DND-41 (cell line): ENCODE data around the gene CLEC17A.

Source experiments
- EZH2 ChIP-seq: IDR thresholded peaks from 3 replicates; pipeline ENCODE4 v1.6.1; 2012; ENCODE audit warnings: borderline replicate concordance, low read depth, mild to moderate bottlenecking, moderate library complexity, low read length, inconsistent platforms; ENCODE audit not compliant: severe bottlenecking
- TF ChIP-seq, protein P1 (sequence below): IDR thresholded peaks from 2 replicates; pipeline ENCODE4 v1.5.1; 2012; ENCODE audit warnings: borderline replicate concordance, low read length, moderate library complexity, mild to moderate bottlenecking; ENCODE audit not compliant: poor library complexity, severe bottlenecking; ENCODE audit errors: extremely low read depth

GRCh38 chr19:14611051-14611450, 28.2 kb downstream of the CLEC17A start:
- TF ChIP-seq, protein P1, sequence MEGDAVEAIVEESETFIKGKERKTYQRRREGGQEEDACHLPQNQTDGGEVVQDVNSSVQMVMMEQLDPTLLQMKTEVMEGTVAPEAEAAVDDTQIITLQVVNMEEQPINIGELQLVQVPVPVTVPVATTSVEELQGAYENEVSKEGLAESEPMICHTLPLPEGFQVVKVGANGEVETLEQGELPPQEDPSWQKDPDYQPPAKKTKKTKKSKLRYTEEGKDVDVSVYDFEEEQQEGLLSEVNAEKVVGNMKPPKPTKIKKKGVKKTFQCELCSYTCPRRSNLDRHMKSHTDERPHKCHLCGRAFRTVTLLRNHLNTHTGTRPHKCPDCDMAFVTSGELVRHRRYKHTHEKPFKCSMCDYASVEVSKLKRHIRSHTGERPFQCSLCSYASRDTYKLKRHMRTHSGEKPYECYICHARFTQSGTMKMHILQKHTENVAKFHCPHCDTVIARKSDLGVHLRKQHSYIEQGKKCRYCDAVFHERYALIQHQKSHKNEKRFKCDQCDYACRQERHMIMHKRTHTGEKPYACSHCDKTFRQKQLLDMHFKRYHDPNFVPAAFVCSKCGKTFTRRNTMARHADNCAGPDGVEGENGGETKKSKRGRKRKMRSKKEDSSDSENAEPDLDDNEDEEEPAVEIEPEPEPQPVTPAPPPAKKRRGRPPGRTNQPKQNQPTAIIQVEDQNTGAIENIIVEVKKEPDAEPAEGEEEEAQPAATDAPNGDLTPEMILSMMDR, result no peak
- no peak for TF ChIP-seq EZH2
